HUDEP-2 (cell line): Measurements from ENCODE around the gene CDCP1.

Source experiments
- DNase-seq, 76 experiments: peaks; one replicate each; lab custom pipeline; 2025; ENCODE audit not compliant: unreplicated experiment in 76 of 76; lab: John Stamatoyannopoulos, UW

The CDCP1 gene, protein sequence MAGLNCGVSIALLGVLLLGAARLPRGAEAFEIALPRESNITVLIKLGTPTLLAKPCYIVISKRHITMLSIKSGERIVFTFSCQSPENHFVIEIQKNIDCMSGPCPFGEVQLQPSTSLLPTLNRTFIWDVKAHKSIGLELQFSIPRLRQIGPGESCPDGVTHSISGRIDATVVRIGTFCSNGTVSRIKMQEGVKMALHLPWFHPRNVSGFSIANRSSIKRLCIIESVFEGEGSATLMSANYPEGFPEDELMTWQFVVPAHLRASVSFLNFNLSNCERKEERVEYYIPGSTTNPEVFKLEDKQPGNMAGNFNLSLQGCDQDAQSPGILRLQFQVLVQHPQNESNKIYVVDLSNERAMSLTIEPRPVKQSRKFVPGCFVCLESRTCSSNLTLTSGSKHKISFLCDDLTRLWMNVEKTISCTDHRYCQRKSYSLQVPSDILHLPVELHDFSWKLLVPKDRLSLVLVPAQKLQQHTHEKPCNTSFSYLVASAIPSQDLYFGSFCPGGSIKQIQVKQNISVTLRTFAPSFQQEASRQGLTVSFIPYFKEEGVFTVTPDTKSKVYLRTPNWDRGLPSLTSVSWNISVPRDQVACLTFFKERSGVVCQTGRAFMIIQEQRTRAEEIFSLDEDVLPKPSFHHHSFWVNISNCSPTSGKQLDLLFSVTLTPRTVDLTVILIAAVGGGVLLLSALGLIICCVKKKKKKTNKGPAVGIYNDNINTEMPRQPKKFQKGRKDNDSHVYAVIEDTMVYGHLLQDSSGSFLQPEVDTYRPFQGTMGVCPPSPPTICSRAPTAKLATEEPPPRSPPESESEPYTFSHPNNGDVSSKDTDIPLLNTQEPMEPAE

DNA sequence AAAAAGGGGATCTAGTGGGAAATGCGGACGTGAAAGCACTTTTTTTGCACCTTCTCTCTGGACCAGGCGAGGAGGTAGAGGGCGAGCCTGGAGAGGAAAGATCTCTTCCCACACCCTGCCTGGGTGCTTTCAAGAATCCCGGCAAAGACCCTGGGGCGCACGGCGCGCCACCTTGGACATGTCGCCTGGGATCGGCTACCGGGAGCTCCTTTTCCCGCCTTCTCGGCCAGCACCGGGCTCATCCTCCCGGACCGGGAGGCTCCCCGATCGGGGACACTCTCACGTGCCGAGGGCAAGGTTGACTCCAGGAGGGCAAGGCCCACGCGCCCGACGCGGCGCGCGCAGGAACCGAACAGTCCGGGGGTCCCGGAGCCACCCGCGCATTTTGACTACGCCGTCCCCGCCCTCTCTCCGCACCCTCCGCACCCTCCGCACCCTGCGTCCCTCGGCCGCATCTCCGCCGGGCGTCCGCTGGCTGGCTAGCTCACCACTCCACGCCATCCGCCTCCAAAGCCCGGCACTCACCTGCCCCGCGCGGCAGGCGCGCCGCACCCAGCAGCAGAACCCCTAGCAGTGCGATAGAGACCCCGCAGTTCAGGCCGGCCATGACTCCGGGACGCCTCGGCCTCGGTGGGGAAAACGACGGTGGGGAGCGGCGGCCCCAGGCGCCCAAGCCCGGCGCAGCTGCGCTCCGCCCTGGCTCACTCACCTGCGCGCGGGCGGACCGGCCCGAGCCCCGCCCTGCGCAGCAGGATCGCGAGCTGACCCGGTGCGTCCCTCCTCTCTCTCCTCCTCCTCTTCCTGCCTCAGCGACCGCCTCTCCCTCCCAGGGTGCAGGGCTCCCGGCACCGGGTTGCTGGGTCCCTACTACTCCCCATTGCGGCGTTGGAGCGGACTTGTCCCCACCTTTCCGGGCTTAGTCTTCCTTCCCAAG lies at the start of gene CDCP1:
Gene CDCP1 (minus strand): TSS at position 698 of the 934 bp plus-strand sequence. CDS start 91 bp downstream, at position 607.
- DNase-seq, result no peak

DNA sequence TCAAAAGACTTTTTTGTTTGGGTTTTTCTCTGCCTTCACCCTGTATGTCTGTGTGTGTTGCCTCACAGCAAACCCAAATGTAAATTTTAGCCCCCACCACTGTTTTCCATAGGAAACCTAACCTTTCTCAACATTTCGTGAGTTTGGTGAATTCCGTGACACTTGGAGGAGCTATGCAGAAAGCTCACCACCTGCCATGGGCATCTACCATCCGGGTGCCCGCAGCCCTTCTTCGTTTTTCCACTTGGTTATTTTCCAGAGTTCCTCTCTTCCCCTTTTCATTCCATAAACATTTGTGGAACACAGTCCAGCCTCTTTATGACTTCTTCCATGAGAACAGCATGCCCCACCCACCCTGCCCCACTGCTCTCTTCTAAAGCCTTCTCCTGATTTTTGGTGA lies 48.6 kb upstream of the CDCP1 start:
- no peak for DNase-seq

DNA sequence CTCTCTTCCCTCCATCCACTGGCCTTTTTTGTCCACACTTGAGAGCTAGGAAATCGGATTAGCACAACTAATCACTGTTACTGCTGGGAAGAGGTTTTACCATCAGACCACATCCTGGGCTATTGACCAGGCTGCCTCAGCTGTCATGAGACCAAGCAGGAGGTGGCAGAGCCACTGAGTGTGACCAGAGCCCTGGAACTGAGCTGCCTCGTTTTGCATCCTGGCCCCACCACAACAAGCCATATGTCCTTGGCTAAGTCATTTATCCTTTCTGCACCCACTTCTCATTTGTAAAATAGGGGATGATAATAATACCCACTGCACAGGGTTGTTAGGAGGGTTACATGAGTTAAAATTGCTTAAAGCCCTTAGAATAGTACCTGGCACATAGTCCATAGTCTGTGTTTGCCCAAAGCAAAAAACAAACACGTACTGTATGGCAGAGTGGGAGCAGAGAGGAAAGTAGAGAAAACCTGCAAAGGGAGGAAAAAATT lies 45.8 kb upstream of the CDCP1 start:
- no peak for DNase-seq

DNA sequence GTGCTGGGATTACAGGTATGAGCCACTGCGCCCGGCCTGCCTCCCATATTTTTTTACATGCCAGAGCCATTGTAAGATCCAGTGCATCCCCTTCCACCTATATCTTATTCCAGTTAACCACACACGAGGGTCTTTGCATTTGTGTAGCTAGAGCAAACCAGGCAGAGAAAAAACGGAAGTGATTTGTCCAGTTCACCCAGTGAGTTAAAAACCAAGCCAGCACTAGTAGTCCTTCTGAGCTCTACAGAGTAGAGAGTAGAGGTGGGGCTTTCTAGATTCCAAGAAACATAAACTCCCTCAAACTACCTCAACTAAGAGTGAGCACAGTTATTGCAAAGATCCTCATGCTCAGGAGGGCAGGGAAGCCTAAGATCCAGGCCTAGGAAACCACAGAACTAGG lies 45.2 kb upstream of the CDCP1 start:
- no peak for DNase-seq

DNA sequence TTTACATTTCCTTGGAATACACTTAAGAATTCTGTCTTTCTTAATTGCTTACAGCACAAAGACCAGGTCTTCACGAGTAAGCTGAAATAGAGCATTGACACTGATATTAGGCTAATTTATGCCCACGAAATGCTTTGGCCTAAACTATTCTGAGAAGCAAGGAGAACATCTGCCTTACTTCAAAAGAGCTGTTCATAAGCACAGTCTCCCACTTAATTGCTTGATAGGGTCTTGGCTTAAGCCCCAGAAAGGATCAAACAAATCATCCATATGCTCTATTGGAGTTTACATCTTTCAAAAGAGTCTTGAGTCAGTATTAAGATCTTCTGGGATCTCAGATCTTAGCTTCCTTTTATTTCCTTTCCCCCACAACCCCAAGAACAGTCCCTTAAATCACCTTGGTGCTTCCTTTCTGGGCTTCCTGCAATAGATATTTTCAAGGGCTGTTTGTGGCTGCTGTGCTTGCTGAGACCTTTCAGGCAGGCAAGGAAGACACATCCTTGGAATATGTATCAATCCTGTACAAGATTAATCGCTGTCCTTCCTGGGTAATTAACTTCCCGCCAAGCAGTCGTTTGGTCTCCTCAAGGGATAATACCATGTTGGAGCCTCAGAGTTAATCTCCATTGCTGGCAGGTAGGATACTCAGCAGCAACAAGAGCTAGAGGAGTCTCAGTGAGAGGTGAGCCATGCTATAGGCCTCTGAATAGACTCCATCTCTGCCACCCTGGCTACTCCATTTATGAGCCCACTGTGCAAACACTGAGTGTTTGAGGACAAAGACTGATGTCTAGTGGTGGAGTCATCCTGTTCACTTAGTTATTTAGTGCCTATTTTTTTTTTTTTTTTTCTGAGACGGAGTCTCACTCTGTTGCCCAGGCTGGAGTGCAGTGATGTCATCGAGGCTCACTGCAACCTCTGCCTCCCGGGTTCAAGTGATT lies 42.8 kb upstream of the CDCP1 start:
- DNase-seq, result no peak

DNA sequence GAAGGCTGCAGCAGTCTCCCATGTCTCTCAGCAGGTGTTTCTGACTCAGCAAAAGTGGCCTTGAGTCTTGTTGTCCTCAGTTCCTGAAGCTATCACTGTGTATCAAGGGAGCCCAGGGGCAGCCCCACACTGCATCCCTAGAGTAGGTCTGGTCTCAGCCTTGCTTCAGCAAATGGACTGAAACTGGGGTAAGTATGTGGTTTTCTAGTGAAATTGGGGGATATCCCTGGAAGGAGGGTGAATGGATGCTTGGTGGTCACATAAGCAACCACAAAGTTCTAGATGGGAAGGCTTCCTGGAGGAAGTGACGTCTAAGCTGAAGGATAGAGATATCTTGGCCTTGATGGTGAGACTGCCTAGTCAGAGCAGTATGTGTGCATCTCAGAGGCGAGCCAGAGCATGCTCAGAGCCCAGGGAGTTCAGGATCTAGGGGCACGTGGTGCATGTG lies 41.5 kb upstream of the CDCP1 start:
- DNase-seq, result no peak

DNA sequence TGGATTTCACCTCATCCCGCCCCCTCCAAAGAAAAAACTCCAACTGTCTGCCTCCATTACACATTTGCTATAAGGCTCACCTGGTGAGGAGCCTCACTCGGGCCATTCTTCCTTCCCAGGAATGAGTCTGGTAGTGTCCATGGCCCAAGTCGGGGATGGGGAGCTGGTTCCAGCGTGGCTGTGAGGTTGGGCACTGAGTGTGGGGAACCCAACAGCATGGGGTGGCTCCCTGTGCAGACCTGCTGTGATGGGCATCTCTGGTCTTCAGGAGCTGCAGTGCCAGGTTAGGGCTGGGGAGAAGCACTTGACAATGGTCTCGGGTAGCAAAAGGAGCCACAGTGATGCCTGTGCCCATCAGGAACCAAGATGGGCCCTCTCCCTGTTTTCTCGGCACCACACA lies 40.7 kb upstream of the CDCP1 start:
- no peak for DNase-seq

DNA sequence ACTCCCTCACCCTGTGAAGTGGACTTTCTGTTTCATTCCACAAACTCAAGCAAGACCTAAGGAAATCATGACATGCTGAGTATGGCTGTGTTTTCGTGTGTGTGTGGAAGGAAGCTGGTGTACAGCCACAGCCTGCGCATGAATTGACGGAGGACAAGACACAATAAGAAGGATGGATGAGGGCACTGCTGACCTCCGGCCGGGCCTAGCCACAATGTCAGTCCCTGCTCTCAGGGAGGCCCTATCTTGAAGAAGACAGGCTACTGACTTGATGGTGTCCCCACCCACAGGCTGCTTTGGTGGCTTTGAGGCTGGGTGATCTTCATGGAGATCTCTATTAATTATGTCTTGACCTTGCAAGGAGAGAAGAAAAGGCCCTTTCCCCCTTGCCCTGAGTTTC lies 39.3 kb upstream of the CDCP1 start:
- DNase-seq, result no peak

DNA sequence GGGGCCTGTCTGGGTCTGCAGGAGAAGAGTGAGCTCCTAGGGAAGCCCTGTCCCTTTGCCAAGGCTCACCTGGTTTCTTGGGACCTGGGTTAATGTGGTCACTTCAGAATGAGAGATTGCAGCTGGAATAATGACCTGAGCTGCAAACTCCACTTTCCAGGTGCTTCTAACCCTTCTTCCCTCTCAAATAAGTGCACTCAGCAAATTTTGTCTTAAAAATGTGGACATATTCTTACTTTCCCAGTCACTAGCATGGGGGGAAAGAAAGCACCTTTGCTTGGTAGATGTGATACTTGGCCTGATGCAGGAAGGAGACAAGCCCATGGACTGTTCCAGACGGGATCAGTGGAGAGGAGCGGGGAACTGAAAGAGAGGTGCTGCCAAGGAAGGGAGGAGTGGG lies 38.9 kb upstream of the CDCP1 start:
- no peak for DNase-seq

DNA sequence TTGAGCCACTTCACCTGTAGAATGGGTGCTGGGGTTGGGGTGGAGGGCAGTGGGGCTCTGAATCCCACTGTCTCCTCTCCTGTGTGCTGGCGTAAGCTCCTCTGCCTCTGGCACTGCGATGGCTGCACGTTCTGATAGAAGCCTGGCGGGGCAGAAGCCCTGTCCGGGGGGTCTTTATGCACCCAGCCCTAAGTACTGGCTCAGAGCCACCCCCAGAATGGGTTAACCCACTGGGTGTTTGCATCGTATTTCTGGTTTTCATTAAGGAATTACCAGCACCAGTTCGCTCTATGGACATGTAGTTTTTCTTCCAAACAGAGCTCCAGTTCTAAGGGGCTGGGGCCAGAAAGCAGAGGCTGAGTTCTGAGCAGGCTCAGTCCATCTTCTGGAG lies 37.7 kb upstream of the CDCP1 start:
- no peak for DNase-seq

DNA sequence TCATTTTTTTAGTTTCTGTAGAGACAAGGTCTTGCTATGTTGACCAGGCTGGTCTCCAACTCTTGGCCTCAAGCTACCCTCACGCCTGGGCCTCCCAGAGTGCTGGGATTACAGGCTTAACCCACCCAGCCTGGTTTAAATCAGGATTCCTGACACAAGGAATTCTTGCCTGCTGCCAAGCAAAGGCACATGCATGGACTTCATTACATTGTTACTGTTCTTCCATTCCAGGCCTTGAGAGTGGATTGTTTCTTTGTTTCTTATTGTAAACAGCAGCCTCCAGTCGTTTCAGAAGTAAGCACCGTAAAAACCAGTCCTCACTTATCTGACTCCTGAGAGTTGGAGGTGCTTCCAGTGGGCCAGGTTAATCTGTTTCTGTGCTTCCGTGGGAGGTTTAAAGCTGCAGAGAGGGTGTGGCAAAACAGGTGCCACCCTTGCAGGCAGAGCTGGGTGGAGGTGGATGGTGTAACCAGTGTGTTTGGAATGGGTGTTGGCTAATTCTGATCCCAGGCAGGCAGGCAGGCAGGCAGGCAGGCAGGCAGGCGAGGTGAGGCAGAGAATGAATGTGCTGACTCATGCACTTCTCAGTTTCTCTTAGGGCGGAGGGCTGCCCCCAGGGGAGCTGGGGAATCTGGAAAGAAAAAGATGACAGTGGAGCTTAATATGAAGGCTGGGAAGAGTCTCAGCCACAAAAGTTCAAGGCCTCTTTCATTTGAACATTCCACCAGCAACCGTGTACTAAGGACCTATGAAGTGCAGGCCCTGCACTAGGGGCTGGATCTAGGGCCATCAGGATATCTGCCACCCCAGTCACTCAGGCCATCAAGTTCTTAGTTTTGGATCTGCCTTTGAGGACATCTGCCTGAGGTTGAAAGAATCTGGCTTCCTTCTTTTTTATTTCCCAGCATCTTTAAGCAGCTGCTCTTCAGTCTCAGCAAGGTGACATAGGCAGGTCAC lies 37.0 kb upstream of the CDCP1 start:
- no peak for DNase-seq

DNA sequence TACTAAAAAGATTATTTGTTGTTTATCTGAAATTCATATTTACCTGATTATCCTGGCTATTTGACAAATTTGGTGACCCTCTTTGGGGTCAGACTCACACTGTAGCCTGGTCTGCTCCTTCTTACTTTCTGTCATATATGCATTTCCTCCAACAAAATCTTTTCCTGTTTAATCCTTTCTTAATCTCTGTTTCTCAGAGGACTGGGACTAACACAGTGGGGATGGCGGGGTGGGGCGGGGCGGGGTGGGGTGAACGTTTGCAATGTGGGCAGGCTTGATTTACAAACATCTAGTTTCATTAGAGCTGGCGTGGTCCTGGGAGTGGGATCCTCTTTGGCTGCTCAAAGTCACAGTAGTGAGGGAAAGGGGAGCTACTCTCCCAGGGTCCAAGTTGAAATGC lies 35.3 kb upstream of the CDCP1 start:
- DNase-seq, result no peak

DNA sequence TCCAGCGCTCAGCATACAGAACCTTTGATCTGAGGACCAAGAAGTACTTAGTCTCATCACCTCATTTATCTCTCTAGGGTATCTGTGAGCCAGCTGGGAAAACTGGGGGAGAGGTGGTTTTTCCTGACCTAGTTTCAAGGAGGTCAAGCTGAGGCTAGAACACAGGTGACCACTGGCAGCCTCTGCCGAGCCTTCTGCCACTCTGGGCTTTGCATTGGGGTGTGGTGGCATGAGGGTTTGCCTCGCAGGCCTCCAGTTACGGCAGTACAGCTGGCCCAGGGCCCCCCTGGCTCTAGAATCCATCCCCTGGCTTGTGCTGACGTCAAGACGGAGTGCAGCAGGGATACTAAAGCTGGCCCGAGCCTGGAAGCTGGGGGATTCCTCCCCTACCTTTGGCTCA lies 34.7 kb upstream of the CDCP1 start:
- no peak for DNase-seq

DNA sequence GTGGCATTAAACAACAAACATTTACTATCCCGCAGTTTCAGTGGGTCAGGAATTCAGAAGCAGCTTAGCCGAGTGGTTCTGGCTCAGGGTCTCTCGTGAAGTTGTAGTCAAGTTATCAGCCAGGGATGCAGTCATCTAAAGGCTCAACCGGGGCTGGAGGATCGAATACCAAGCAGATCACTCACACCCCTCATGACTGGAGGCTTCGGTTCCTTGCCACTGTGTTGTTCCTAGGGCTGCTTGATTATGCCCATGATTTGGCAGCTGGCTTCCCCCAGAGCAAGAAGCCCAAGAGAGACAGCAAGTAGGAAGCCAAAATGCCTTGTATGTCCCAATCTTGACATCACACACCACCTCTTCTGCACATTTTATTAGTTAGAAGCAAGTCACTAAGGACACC lies 33.9 kb upstream of the CDCP1 start:
- DNase-seq, result no peak

DNA sequence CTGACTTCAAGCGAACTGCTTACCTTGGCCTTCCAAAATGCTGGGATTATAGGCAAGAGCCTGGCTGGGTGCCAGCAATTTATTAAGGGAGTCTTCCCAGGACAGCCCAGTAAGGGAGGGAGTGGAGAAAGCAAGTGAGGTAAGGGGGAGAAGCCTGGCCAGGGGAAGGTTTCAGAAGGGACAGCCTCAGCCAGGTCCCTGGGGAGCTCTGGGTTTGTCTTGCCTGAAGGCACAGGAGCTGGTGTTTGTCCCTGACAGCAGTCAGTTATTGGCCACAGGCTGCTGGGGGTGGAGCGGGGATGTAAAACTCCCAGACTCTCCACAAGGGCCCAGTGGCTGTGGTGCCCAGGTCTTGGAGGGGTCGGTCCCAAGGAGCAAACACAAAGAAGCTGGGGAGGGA lies 33.0 kb upstream of the CDCP1 start:
- DNase-seq, result no peak

DNA sequence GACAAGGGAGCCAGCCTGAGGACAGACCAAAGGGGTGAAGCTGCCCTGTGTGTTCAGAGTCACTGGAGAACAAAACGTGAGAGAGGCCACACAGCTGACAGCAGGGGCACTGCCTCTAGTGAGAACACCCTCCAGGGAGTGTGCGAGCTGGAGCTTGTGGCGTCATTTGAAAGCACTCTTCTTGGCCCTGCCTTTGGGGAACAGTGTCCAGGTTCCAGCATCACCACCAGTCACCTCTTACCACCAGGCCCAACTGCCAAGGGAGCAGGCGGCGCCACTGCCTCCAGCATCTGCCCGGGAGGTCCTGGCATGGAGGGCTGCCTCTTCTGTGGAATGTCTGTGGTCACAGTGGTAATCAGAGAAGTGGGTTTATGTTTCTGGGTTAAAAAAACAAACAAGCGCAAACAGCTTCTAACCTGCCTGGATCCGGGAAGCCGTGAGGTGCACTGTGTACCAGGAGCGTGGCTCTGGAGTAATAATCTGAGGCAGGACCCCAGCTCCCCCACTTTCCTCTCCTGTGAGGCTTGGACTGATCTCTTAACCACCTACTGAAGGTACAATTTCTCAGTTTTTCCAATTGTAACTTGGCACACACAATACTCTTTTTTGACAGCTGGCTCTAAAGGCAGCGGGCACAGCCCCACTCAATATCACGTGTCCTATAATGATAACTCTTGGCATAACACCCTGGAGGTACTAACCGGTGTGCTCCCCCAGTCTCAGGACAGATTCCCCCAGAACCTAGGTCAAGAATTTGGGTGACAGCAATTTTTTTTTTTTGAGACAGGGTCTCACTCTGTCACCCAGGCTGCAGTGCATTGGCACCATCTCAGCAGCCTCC lies 32.2 kb upstream of the CDCP1 start:
- DNase-seq, result no peak

DNA sequence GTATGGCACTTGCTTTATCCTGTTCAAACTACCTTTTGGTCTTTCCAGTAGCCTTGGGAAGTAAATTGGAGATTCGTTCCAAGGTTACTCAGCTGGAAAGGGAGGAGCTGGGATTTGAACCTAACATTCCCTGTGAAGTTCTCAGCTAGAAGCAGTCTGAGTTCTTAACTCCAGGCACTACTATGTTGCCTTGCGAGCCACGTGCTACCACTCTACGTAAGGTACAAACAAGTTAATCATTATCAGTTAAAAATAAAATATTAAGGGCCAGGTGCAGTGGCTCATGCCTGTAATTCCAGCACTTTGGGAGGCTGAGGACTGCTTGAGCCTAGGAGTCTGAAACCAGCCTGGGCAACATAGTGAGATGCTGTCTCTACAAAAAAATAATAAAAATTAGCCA lies 30.7 kb upstream of the CDCP1 start:
- no peak for DNase-seq

DNA sequence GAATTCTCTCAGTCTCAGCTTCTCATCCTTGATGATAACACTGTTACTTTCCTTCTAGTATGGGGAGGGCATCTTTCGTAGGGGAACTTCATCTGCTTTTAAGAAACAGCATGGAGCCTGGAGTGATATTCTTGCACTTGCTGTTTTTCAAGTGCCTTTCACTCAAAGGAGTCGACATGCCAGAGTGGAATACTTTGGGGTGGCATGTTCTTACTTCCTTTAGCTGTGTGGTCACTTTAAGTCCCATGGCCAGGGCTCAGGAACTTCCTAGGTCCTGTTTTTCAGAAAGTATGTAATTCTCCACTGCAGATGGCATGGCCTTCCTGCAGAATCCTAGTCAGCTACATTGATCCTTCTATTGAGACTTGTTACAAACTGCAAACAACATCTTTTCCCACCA lies 28.1 kb upstream of the CDCP1 start:
- no peak for DNase-seq
